HS-27A (cell line): ENCODE results near the gene ARHGAP31.

ENCODE experiments used
- DNase-seq: peaks from one replicate; pipeline ENCODE4 v3.0.0-alpha.2; 2012; ENCODE audit warnings: low read depth, missing footprints

ARHGAP31 gene

GRCh38 chr3:119436977-119437376, 142.8 kb downstream of the ARHGAP31 start:
- DNase-seq, result no peak

DNA sequence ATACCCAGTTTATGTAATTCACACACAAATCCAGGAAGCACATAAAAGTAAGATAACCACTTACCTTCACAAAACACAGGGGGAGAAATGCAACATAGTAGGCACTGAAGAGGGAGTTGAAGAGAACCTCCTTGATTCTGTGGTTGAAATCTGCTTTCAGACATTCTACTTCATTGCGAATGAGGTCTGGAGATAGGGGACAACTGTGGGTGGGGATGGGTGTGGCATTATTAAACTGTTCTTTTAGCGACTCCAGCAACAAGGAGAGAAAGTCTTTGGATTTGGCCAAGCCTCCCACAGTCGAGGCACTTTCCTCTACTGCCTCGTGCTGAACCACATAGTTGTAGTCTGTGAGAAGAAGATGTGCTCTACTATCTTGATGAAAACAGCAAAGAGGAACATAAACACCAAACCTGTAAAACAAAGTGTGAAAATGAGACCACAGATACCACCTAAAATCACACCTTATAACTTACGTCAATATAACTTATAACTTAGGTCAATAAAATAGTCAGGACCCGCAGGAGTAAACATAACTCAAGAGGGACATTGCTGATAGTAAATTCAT, 143.6 kb downstream of the ARHGAP31 start:
- DNase-seq, result no peak

- no peak for DNase-seq
Measured at GRCh38 chr3:119443179-119443578, 149.0 kb downstream of the ARHGAP31 start.

DNA sequence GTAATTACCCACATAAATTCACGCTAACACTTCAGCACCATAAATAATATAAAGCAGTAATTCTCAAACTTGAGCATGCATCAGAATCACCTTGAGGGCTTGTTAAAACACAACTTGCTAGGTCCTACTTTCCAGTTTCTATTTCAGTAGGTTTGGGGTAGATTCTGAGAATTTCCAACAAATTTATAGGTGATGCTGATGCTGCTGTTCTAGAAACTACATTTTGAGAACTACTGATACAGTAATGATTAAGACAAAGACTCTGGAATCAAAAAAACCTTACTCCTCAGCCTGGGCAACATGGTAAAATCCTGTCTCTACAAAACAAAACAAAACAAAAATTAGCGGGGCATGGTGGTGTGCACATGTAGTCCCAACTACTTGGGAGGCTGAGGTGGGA, 150.4 kb downstream of the ARHGAP31 start:
- no peak for DNase-seq

- no peak for DNase-seq
Measured at GRCh38 chr3:119453822-119454221, 159.6 kb downstream of the ARHGAP31 start.

GRCh38 chr3:119456469-119456868, 162.3 kb downstream of the ARHGAP31 start:
- no peak for DNase-seq

DNA sequence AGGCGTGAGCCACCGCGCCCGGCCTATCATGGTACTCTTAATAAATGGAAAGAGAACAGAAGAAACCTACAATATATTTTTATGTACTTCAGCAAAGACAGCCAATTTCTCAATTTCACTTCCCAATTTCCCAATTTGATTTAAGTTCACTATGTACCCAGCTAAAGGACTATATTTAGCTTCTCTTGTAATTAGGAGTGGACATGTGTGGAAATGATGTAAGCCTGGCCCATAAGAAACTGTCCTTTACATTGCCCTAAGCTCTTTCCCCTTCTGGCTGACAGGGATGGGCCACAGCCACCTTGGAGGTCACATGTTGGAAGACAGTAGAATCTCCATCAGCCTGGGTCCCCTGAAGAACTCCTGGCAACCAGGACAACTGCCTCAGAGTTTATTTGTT, 163.1 kb downstream of the ARHGAP31 start:
- no peak for DNase-seq

GRCh38 chr3:119463171-119464169, 169.3 kb downstream of the ARHGAP31 start, which contains the start of gene TMEM39A:
TMEM39A (minus strand) TSS chr3:119463615; CDS start chr3:119462074, 1,541 bp downstream.
- peak; percentile 94 for DNase-seq

- no peak for DNase-seq
Measured at GRCh38 chr3:119468041-119468440, 173.9 kb downstream of the ARHGAP31 start.

DNA sequence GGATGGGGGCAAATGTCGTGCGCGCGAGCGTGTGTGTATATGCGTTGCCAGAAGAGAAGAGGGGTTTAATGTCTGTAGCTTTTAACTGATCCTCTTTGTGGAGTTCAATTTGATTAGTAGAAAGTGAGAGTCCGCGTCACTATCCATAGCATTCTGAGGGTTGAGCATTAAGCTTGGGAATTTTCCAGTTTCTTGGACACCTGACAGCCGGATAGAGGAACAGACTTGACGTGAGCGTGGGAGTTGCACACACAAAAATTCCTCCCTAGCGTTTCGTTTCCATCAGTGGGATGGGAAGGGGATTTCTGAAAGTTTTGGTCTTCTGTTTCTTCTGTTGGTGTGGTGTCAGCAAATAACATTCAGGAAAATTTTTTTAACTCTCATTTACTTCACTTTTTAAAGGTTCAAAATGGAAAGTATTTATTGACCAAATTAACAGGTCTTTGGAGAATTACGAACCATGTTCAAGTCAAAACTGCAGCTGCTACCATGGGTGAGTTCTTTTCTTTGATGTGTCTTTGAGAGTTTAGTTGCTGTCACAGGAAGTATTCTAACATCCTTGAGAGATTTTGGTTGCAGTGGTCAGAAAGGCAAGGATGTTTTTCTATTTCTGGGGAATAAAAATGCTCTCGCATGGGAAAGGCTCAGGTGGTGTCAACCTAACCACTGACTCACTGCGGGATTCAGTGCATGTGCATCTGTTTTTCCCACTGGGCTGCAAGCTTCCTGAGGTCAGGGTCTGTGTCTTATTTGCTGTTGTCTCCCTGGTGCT, 175.4 kb downstream of the ARHGAP31 start:
- DNase-seq, result no peak
